Measurements from ENCODE around the gene ADCYAP1. TPM values are rescaled to one million over a fixed set of nuclear protein-coding genes. Genes with fewer than 3 reads are reported as not detected.

The ADCYAP1 gene
- polyA plus RNA-seq, 2 of the 4 experiments (the other 2 are of a cell fraction) = not detected

DNA sequence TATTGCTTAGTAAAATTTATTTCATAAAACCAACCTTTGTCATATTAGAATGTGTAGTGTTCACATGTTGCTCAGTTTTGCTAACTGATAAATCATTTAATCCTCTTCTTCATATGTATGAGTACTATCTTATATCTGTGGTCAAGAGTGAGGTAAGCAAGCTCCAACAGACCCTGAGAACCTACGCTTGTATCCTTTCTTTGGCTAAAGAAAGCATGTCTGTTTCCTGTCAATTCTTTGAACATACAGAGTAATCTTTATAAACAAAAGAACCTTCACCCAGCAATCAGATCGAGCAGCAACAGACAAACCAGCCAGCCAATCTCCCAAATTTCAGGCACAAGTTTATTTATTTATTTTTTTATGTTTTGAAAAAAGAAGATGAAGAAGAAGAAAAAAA, 6.4 kb downstream of the ADCYAP1 start (continued):
- TF ChIP-seq RARB (CRISPR knock-in tag; IDR thresholded peaks at IDR 0.05) (no peak), KDM1A (IDR thresholded peaks at IDR 0.05; ENCODE audit: low read depth) (no peak), POLR2AphosphoS2 (conservative IDR thresholded peaks at IDR 0.05; ENCODE audit: low read length) (no peak), HOXA7 (CRISPR knock-in tag; IDR thresholded peaks at IDR 0.05) (no peak)

DNA sequence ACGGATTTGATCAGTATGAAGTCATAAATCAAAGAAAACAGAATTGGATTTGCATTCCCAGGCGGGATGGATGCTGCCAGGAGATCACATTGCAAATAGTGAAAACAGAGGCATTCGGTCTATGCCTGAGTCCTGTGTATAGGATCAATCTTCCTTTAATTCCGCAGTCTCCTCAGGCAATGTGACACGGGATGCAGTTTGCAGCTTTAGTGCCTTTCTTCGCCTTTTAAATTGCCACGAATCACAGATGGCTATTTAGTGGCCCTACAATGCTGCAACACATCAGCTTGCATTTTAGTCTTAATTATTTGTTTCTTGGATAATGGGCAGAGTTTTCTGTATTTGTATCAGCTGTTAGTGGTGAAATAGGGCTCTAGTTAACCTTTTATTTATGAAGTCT, 6.8 kb downstream of the ADCYAP1 start:
- no peak for FAIRE-seq
- Histone ChIP-seq H3K9me3 (no peaks in the 10 kb centered on the region), H3K4me2 (no peak overlapping the region), H3K27ac (no peak overlapping the region), H3K4me3 (no peak overlapping the region), H3K4me1 (peaks cover 9% of the 10 kb centered on the region; the same call in 1 of the 3 replicates)
- TF ChIP-seq SREBF2 (IDR thresholded peaks at IDR 0.05) (no peak), EHMT2 (IDR thresholded peaks at IDR 0.05; ENCODE audit: low read depth) (no peak), KDM5A (IDR thresholded peaks at IDR 0.05) (no peak)
- ChIA-PET POLR2A (no interaction called here), CTCF (no interaction called here)
- WGBS (ENCODE audit: missing lambda C conversion rate) = 32% methylated on average over 7 of the region's 7 CpGs
- ATAC-seq = no peak
- DNase-seq (ENCODE audit: low read depth in 1 of 2, low spot score in 1 of 2) = no peak

DNA sequence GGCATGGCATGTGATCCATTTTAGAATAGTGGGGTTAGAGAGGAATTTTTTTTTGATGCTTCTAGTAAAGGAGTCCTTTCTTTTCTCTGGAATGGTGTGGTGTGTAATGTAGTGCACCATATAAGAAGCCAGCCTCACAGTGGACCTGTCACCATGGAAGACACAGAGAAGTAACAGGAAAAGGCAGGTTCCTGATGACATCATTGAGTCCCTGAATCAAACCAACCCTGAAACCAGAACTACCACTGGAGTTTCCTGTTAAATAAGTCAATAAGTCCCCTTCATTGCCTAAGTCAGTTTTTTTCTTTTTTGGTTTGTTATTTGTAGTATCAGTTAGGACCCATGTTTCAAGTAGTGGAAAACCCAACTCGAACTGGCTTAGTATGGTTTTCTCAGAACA, 11.9 kb downstream of the ADCYAP1 start:
- TF ChIP-seq HDAC2 (IDR thresholded peaks at IDR 0.05) (no peak), ZFP36 (IDR thresholded peaks at IDR 0.05; ENCODE audit: borderline replicate concordance, partially characterized antibody) (no peak), TFCP2L1 (CRISPR knock-in tag; IDR thresholded peaks at IDR 0.05) (no peak), CBX8 (IDR thresholded peaks at IDR 0.05) (no peak), JUNB (IDR thresholded peaks at IDR 0.05) (no peak), CEBPB (IDR thresholded peaks at IDR 0.05) (no peak), ELK1 (IDR thresholded peaks at IDR 0.05; ENCODE audit: low read depth, low read length) (no peak), GATA3 (IDR thresholded peaks at IDR 0.05; ENCODE audit: borderline replicate concordance) (no peak), HOXA7 (CRISPR knock-in tag; IDR thresholded peaks at IDR 0.05) (no peak), FOSB (CRISPR knock-in tag; IDR thresholded peaks at IDR 0.05) (no peak), SMC3 (IDR thresholded peaks at IDR 0.05) (no peak), PBX3 (IDR thresholded peaks at IDR 0.05) (no peak)
- TF ChIP-seq, protein P1, sequence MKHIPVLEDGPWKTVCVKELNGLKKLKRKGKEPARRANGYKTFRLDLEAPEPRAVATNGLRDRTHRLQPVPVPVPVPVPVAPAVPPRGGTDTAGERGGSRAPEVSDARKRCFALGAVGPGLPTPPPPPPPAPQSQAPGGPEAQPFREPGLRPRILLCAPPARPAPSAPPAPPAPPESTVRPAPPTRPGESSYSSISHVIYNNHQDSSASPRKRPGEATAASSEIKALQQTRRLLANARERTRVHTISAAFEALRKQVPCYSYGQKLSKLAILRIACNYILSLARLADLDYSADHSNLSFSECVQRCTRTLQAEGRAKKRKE (CRISPR knock-in tag; IDR thresholded peaks at IDR 0.05; ENCODE audit: low read depth) = no peak
- TF ChIP-seq, protein P2, sequence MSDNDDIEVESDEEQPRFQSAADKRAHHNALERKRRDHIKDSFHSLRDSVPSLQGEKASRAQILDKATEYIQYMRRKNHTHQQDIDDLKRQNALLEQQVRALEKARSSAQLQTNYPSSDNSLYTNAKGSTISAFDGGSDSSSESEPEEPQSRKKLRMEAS (IDR thresholded peaks at IDR 0.05) = no peak
- Histone ChIP-seq H3K4me1 (no peaks in the 10 kb centered on the region), H3K4me2 (no peak overlapping the region), H3K27ac (no peak overlapping the region), H3K9me3 (no peaks in the 10 kb centered on the region), H3K4me3 (no peak overlapping the region)
- DNase-seq (ENCODE audit: low read depth in 1 of 2, low spot score in 1 of 2) (no peak), FAIRE-seq (no peak), ATAC-seq (no peak)
- CTCF ChIA-PET = no interaction called here
- POLR2A ChIA-PET = no interaction called here
- WGBS (ENCODE audit: missing lambda C conversion rate) = 11% methylated on average over 1 of the region's 1 CpG

DNA sequence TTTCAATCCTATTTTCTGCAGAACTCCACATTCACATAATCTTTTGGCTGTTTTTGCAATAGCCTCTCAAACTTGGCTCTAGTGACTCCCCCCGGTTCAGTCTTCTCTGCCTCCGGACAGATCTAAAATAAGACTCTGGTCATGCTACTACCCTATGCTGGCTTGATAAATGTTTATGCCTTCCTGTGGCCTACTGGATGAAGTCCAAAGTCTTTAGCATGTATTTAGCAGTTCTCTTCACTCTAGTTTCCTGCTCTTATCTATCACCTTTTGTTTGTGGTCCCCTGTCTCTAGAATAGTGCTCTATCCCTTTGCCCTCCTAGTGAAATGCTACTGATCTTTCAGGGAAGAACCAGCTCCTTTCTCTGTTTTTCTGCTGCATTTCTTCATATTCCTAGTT, 14.4 kb downstream of the ADCYAP1 start:
- WGBS (ENCODE audit: missing lambda C conversion rate) = 74% methylated on average over 2 of the region's 2 CpGs
- CTCF ChIA-PET = no interaction called here
- Histone ChIP-seq H3K4me3 (no peak overlapping the region), H3K4me1 (no peaks in the 10 kb centered on the region), H3K9me3 (no peaks in the 10 kb centered on the region), H3K27ac (no peak overlapping the region), H3K4me2 (no peak overlapping the region)
- POLR2A ChIA-PET = no interaction called here
- ATAC-seq = no peak
- TF ChIP-seq, protein P3, sequence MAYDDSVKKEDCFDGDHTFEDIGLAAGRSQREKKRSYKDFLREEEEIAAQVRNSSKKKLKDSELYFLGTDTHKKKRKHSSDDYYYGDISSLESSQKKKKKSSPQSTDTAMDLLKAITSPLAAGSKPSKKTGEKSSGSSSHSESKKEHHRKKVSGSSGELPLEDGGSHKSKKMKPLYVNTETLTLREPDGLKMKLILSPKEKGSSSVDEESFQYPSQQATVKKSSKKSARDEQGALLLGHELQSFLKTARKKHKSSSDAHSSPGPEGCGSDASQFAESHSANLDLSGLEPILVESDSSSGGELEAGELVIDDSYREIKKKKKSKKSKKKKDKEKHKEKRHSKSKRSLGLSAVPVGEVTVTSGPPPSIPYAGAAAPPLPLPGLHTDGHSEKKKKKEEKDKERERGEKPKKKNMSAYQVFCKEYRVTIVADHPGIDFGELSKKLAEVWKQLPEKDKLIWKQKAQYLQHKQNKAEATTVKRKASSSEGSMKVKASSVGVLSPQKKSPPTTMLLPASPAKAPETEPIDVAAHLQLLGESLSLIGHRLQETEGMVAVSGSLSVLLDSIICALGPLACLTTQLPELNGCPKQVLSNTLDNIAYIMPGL (CRISPR knock-in tag; IDR thresholded peaks at IDR 0.05; ENCODE audit: borderline replicate concordance) = no peak
- no peak for TF ChIP-seq JUNB (IDR thresholded peaks at IDR 0.05)
- DNase-seq (ENCODE audit: low read depth in 1 of 2, low spot score in 1 of 2) = no peak
- no peak for FAIRE-seq

All from A549 (cell line).